Stimulated activated CD4-positive, alpha-beta T cell treated with anti-CD3 and anti-CD28 coated beads, Interleukin-4, amount 100 ng/mL, for 4 hours (primary cell): ENCODE measurements around the gene CUL2.
"Not testable (repeated sequence)": the region's sequence is repeated elsewhere in the genome, so short reads cannot be mapped to it uniquely, and the experiment has no call there.

Experiments
- DNase-seq, 2 experiments: peaks; one replicate each; pipeline ENCODE4 v3.0.0-alpha.2; 2020

The CUL2 gene

GRCh38 chr10:35017608-35018007, 72.5 kb downstream of the CUL2 start:
- DNase-seq = no peak

GRCh38 chr10:35015843-35016408, 74.2 kb downstream of the CUL2 start:
- DNase-seq = no peak

DNA sequence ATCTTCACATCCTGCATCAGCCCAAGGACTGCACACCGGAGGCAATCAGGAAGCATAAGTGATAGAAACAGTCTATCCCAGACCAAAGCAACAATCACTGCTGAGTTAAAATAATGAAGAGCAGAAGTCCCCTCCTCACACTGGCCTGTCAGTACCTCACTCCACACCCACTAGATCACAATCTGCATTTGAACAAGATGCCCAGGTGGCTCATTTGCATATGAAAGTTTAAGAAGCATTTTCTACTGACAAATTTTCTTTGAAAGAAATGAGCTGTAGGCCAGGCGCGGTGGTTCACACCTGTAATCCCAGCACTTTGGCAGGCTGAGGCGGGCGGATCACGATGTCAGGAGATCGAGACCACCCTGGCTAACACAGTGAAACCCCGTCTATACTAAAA, 77.4 kb downstream of the CUL2 start:
- DNase-seq = no peak

DNA sequence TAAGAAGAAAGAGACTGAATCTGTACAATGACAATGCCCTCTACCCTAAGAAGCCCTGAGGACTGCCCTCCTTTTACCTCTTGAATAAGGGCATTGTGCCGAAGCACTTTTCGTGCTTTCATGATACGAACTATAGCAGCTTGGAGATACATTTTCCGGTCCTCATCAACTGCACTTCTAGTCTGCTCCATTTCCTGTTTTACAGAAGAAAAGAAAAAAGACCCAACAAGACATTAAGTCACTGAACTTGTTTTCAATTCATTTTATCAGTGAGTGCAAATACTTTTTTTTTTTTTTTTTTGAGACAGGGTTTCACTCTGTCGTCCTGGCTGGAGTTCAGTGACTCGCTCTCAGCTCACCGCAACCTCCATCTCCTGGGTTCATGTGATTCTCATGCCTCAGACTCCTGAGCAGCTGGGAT, 78.4 kb downstream of the CUL2 start:
- no peak for DNase-seq

DNA sequence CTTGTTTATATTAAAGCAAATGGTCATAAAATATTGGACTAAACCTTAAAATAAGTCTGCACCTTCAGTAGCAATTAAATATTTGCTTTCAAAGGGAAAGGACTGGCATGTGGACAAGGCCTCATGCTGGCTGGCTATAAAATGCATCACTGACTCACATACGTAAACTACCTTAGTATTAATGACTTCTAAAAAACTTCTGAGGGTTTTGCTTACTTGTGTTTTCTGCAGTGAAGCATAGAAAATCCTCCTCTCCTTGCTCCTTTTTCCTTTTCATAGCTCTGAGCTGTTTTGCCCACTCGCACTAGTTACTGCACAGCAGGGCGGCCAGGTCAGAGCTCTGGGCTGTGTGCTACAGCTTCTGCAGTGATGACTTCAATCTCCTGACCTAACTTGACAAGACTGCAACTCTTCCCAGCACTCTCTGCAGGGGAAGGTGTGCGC, 82.3 kb downstream of the CUL2 start:
- DNase-seq = no peak

DNA sequence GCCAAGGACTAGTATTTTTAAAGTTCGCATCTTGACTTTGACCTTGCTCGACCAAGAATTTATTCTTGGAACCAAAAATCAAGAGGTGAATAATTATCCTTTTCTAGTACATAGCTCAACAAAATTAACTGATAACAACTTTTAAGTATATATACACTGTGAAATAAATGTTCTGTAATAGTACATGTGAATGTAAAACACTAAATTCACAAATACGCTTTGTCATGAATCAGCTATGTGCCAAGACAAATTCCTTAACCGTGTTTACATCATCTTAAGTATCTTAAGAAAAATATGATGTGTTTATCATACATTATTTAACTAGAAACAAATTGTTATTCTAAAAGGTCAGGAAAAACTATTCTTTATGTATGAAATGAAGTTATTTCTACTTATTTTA, 83.3 kb downstream of the CUL2 start:
- no peak for DNase-seq

- no peak for DNase-seq
Observed at GRCh38 chr10:35005868-35006267, 84.3 kb downstream of the CUL2 start.

DNA sequence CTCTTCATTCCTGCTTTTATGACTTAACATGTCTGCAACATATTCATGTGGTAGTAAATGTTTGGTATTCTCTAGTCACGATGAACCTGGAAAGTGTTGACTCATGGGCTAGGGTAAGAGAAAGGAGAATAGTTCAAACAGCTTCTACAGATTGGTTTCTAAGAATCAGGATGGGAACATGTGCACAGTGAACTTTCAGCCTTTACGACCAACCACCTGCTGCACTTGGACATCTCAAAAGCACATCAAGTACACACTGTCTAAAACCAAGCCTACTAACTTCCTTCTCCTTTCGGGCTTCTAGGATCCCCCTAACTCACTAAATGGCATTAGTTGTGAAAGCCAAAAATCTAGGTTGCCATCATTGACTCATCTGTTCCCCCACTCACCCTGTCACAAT, 85.5 kb downstream of the CUL2 start:
- no peak for DNase-seq

DNA sequence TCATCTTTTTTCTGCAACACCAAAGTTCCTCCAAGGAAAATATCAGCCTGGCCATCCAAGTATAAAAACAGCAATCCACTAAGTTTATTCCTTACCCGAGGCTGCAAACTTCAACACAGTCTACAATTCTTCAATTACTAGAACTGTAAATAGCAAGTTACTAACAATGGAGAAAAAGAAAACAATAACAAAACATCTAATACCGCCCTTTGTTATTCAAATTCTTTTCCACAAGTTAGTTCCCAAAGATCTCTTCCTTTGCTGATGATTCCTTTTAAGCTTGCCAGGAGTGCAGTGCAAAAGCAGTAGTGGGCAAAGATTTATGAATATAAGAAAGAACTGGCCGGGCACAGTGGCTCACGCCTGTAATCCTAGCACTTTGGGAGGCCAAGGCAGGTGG, 86.2 kb downstream of the CUL2 start:
- DNase-seq = no peak

DNA sequence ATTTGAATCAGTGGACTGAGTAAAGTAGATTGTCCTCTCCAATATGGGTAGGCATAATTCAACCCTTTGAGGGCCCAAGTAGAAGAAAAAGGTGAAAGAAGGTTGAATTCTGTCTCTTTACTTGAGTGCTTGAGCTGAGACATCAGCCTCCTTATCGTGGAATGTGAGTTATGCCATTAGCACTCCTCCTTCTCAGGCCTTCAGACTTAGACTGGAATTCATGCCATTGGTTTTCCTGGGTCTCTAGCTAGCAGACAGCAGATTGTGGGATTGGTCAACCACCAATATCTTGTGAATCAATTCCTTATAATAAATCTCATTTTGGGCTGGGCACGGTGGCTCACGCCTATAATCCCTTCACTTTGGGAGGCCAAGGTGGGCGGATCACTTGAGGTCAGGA, 89.2 kb downstream of the CUL2 start:
- DNase-seq = no peak

- no peak for DNase-seq
Observed at GRCh38 chr10:34999532-34999931, 90.6 kb downstream of the CUL2 start.

- no peak for DNase-seq
Observed at GRCh38 chr10:34998940-34999339, 91.2 kb downstream of the CUL2 start.

- no peak for DNase-seq
Observed at GRCh38 chr10:34996843-34997242, 93.3 kb downstream of the CUL2 start.

DNA sequence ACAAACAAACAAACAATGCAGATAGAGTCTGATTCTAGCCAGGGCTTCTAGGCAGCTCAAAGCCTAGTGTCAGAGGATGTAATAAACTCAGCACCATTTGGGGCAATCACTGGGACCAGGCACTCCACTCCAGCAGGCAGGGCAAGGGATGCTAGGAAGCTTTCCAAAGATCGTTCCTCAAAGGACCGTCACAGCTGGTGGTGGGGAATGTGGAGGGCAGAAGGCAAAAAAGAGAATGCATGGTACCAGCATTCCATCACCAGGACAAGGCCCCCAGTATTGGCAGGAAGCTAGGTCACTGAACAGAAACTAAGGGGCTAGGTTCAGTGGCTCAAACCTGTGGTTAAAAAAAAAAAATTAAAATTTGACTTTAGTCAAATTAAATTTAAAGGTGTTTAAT, 94.2 kb downstream of the CUL2 start:
- no peak for DNase-seq

GRCh38 chr10:34994565-34995142, 95.5 kb downstream of the CUL2 start:
- DNase-seq = peak; percentile 17 to 68

DNA sequence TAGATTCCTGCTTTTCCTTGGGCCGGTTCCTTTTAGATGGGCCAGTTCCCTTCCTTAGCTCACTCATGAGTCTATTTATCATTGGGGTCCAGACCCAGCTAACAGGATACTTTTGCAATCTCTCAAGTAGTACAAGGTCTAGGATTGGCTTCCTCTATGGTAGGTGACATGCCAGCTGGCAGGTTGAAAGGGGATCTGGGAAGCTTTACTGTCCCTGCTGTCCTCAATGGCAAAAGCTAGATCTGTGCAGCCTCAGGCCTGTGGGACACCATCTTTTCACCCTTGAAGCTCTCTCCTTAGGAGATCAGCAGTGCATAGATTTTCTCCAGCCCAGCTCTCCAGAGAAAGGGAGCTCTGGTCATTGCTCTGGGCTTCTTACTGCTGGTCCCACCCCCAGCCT, 96.4 kb downstream of the CUL2 start:
- no peak for DNase-seq

- DNase-seq = not testable (repeated sequence)
Observed at GRCh38 chr10:34991117-34991516, 99.0 kb downstream of the CUL2 start.

DNA sequence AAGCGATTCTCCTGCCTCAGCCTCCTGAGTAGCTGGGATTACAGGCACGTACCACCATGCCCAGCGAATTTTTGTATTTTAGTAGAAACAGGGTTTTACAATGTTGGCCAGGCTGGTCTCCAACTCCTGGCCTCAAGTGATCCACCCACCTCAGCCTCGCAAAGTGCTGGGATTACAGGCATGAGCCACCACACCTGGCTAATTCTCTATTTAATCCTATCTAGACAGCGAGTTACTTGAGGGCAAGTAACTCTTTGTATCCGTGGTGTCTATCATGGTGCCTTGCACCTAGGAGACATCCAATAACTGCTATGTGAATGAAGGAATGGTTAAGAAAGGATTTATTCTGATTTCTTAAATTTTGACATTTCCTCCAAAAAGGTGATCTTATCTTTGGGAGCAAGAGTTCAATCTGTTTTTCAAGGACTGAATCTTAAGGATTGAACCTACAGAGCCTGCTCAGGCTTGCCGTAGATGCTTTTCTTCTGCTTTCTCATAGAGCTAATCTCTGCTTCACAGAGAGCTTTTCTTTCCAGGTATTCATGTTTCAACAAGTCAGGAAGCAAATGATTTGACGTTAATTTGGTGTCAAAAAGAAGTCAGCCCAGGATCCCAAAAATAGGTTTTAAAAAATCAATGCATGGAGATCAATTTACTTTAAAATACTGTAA, 101.6 kb downstream of the CUL2 start:
- DNase-seq = no peak

DNA sequence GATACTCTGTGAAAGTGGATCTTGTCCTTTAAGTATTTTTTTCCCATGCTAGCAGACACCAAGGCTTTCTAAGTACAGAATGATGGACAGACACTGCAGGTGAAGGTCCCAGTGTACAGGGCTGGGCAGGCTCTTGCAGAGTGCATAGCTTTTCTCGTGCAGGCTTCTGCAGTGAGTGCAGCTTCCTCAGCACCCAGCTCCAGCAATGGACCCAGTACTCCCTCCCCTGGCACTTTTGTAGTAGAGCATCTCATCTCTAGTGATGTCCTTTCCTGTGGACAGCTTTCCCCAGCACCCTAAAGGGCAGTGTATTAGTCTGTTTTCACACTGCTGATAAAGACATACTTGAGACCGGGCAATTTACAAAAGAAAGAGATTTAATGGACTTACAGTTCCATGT, 104.3 kb downstream of the CUL2 start:
- DNase-seq = no peak

DNA sequence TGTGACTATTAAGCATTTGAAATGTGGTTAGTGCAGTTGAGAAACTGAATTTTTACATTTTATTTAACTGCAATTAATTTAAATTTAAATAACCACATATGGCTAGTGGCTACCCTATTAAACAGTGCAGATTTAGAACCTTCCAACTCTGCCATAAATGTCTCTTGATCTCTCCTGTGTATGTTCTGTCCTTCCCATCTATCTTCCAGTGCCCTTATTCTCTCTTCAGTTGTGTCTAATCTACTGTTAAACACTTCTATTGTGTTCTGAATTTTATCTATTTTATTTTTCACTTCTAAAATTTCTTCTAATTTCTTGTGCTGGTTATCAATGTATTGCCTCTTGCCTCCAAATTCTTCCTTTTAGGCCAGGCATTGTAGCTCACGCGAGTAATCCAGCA, 105.0 kb downstream of the CUL2 start:
- DNase-seq = no peak

- no peak for DNase-seq
Observed at GRCh38 chr10:34981844-34982243, 108.3 kb downstream of the CUL2 start.

DNA sequence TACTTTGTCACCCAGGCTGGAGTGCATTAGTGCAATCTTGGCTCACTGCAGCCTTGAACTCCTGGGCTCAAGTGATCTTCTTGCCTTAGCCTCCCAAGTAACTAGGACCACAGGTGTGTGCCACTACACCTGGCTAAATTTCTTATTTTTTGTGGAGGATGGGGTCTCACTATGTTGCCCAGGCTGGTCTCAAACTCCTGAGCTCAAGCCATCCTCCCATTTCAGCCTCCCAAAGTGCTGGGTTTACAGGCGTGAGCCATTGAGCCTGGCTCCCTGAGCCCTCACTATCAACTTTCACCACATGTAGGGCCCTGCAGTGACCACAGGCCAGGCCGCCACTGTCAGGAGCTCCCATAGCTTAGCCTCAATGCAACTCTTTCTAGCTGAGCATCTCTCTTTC, 110.2 kb downstream of the CUL2 start:
- no peak for DNase-seq

DNA sequence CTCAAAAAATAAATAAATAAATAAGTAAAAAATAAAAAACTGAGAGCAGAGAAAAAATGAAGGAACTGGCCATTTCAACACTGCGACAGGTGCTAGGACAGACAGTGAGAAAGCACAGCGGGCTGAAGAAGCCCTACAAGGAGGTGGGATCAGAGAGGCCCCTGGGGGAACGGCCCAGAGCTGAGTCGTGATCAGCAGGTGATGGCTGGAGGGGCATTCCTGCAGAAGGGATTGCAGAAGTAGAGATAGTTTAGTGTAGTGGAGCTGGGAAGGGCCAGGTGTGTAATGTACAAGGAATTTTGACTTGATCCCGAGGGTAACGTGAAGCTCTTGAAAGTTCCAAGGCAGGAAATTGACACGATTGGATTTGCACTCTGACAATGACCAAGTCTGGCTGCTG, 112.1 kb downstream of the CUL2 start:
- DNase-seq = no peak

GRCh38 chr10:34976380-34976910, 113.7 kb downstream of the CUL2 start:
- DNase-seq = not testable (repeated sequence)
